ENCODE data around the gene PAPOLB. TPM values are rescaled to one million over a fixed set of nuclear protein-coding genes. Genes with fewer than 3 reads are reported as not detected.

PAPOLB gene
- total RNA-seq, 2 donors from 2014 or later = not detected

GRCh38 chr7:4835398-4836205 is 26.2 kb downstream of the PAPOLB start:
- no peaks in the 10 kb centered on the region for H3K9me3 Mint-ChIP-seq
- ATAC-seq (no peak), DNase-seq (ENCODE audit: low spot score in 2 of 2) (no peak)
- no peaks in the 10 kb centered on the region for H3K36me3 Mint-ChIP-seq
- H3K27ac Mint-ChIP-seq = no peak overlapping the region

DNA sequence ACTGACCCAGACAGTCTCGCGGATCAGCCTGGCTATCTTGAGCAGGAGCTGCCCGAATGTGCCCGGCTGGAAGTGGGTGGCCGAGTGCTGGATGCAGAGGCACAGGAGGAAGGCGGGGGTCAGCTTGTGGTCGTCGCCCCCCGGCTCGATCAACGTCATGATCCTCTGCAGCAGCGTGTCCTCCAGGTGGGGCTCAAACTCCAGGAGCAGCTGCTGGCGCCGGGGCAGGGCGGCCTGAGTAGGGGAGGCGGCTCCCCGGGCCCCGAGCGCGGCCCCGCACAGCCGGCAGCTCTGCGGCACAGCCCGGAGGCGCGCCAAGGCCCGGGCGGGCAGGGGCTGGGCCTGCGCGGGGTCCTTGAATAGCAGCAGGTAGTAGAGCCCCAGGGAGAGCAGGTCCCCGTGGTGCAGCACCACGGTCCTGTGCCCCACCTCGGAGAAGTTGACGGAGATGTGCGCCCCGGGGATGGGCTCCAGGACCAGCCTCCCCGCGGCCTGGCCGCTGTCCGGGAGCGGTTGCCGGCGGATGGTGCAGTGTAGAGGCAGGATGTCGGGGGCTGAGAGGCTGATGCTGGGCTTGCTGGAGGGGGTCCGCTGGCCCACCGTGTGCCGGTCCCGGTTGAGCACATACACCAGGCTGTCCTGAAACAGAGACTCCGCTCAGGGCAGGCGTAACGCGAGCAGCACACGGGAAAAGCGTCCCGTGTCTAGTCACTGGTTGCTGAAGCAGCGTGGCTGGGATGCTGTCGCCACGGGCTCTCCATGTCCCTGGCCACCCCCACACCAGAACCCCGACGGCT is 27.0 kb downstream of the PAPOLB start:
- no peak for DNase-seq (ENCODE audit: low spot score in 2 of 2)
- Mint-ChIP-seq H3K9me3 (no peaks in the 10 kb centered on the region), H3K36me3 (no peaks in the 10 kb centered on the region), H3K27ac (no peak overlapping the region)
- no peak for ATAC-seq

DNA sequence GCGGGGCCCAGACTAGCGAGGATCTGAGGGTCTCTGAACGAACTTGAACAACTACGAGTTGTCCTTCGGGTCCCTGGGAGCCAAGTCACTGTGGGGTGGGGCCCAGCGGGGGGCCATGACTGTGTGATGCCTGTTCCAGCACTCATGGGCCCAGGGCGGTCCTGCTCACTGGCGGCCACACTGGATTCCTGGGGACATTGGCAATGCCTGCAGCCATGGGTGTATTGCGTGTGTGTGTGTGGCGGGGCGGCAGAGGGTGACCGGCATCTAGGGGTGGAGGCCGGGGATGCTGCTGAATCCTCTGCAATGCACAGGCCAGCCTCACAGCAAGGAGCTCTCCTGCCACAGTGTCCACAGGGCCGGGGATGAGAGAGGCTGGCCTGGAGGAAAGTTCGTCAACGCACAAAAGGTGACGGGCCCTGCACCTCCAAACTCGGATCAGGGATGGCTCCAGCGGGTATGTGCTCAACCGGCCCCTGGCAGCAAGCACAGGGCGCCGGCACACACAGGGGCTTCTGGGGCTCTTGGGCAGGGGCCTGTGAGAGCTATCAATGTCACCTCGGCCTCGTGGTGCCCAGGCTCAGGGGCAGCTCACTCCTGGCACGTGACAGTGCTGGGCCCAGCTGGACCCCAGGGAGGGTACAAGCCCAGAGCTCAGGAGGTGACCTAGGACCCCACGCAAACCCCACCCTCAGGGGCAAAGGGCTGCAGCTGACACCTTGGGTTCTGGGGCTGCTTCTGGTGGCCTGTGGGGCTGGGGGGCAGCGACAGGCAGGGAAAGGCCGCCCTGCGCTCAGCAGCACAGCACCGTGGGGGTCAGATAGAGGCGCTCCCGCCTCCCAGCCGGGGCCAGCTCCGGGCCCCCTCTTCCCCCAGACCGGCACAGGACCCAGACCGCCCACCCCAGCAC is 27.9 kb downstream of the PAPOLB start:
- DNase-seq (ENCODE audit: low spot score in 2 of 2) (no peak), ATAC-seq (no peak)
- Mint-ChIP-seq H3K36me3 (no peaks in the 10 kb centered on the region), H3K9me3 (no peaks in the 10 kb centered on the region), H3K27ac (no peak overlapping the region)

- ATAC-seq (no peak), DNase-seq (ENCODE audit: low spot score in 2 of 2) (no peak)
- no peaks in the 10 kb centered on the region for H3K36me3 Mint-ChIP-seq
- no peak overlapping the region for H3K27ac Mint-ChIP-seq
- no peaks in the 10 kb centered on the region for H3K9me3 Mint-ChIP-seq
Measured at GRCh38 chr7:4833176-4833575, 28.7 kb downstream of the PAPOLB start.

DNA sequence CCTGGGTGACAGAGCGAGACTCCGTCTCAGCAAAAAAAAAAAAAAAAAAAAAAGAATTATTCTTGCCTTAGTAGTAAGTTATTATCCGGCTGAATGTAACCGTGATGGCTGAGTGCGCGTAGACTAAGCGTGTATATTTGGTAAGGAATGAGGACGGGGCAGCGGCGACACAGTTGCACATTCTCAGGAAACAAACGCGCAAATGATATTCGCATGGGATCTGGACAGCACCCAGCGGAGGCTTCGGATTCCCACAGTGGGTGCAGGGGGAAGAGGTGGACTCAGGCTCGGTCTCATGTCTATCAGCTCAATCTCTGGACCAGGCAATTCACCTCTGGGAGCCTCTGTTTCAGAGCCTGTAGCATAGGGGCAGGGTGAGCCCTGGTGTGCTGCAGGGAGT is 29.1 kb downstream of the PAPOLB start:
- ATAC-seq (no peak), DNase-seq (ENCODE audit: low spot score in 2 of 2) (no peak)
- no peak overlapping the region for H3K27ac Mint-ChIP-seq
- H3K9me3 Mint-ChIP-seq = no peaks in the 10 kb centered on the region
- H3K36me3 Mint-ChIP-seq = no peaks in the 10 kb centered on the region

DNA sequence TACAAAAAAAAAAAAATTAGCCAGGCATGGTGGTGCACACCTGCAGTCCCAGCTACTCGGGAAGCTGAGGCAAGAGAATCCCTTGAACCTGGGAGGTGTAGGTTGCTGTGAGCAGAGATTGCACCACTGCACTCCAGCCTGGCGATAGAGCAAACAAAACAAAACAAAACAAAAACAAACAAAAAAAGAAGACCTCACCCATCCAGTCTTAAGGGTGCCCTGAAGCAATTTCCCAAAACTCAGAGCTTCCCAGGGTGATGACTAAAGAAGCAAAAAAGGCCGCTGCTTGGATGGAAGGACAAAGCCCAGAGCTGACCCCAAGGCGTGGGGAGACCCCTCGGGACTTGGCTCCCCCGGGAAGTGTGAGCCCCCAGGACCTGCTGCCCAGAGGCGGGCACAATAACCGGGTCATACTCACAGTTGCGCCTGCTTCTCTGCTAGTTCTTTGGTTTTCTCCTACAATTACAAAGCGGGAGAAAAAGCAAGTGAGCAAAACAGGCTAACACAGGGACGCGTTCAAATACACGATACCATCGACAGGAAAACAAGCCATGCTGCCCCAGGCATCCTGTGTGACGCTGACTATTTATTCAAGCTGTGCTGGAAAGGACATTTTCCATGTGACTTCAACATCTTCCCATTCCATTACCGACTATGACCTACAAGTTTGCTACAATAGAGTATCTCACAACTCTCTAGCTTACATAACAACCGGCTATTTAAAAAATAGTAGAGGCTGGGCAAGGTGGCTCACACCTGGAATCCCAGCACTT is 29.9 kb downstream of the PAPOLB start:
- ATAC-seq (no peak), DNase-seq (ENCODE audit: low spot score in 2 of 2) (no peak)
- Mint-ChIP-seq H3K27ac (no peak overlapping the region), H3K9me3 (no peaks in the 10 kb centered on the region), H3K36me3 (no peaks in the 10 kb centered on the region)

DNA sequence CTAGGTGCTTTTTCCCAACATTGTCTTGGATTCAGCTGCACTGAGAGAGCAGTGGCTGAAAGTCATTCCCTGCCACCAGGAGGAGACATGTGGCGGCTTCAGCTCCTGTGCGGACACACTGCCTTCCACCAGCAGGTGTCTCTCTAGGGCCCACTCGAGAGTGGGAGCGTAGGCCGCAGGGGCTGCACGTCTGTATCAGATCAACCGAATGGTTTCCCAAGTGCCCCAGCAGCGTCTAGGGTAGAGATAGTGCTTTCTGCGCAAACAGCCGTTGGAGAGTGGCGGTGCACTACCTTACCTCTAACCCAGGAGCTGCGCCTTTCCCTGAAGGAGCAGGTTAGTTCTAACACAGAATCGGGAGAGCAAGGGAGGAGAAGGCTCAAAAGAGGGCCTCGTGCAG is 31.7 kb downstream of the PAPOLB start:
- H3K36me3 Mint-ChIP-seq = no peaks in the 10 kb centered on the region
- DNase-seq (ENCODE audit: low spot score in 2 of 2) = peak in 1 of 2 donors; percentile 66
- peak overlapping the region in 1 of 2 donors; percentile 65 for H3K27ac Mint-ChIP-seq
- no peaks in the 10 kb centered on the region for H3K9me3 Mint-ChIP-seq
- ATAC-seq = peak; percentile 61 to 94

- Mint-ChIP-seq H3K36me3 (no peaks in the 10 kb centered on the region), H3K9me3 (no peaks in the 10 kb centered on the region), H3K27ac (no peak overlapping the region)
- DNase-seq (ENCODE audit: low spot score in 2 of 2) (no peak), ATAC-seq (no peak)
Measured at GRCh38 chr7:4828720-4829383, 33.0 kb downstream of the PAPOLB start.

GRCh38 chr7:4825081-4825480 is 36.7 kb downstream of the PAPOLB start:
- ATAC-seq (no peak), DNase-seq (ENCODE audit: low spot score in 2 of 2) (no peak)
- Mint-ChIP-seq H3K27ac (no peak overlapping the region), H3K9me3 (no peaks in the 10 kb centered on the region), H3K36me3 (no peaks in the 10 kb centered on the region)

- DNase-seq (ENCODE audit: low spot score in 2 of 2) (no peak), ATAC-seq (no peak)
- Mint-ChIP-seq H3K9me3 (no peaks in the 10 kb centered on the region), H3K27ac (no peak overlapping the region), H3K36me3 (no peaks in the 10 kb centered on the region)
Measured at GRCh38 chr7:4824120-4824775, 37.6 kb downstream of the PAPOLB start.

GRCh38 chr7:4823441-4824119 is 38.2 kb downstream of the PAPOLB start:
- ATAC-seq = no peak
- Mint-ChIP-seq H3K36me3 (no peaks in the 10 kb centered on the region), H3K9me3 (no peaks in the 10 kb centered on the region), H3K27ac (no peak overlapping the region)
- DNase-seq (ENCODE audit: low spot score in 2 of 2) = no peak

DNA sequence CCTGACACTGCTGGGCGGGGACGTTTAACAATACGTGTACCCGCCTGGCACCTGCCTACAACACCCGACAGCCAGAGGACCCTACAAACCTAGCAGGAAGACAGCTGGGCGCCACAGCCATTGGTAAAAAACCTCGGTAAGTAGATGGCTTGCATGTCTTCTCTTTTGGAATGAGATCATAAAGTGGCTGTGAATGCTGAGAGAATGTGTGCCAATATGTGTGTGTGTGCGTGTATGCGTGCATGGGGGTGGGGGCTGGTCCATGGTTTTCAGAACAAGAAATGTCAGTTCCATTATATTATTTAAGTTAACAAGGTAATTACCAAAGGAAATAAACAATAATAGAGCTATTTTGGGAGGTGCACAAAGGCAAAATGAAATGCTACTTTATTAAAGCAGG is 39.2 kb downstream of the PAPOLB start:
- peak overlapping the region in 1 of 2 donors; percentile 1 for H3K27ac Mint-ChIP-seq
- no peaks in the 10 kb centered on the region for H3K9me3 Mint-ChIP-seq
- ATAC-seq = no peak
- H3K36me3 Mint-ChIP-seq = no peaks in the 10 kb centered on the region
- no peak for DNase-seq (ENCODE audit: low spot score in 2 of 2)

GRCh38 chr7:4820967-4821471 is 40.8 kb downstream of the PAPOLB start:
- no peak overlapping the region for H3K27ac Mint-ChIP-seq
- H3K9me3 Mint-ChIP-seq = no peaks in the 10 kb centered on the region
- DNase-seq (ENCODE audit: low spot score in 2 of 2) (no peak), ATAC-seq (no peak)
- H3K36me3 Mint-ChIP-seq = no peaks in the 10 kb centered on the region

DNA sequence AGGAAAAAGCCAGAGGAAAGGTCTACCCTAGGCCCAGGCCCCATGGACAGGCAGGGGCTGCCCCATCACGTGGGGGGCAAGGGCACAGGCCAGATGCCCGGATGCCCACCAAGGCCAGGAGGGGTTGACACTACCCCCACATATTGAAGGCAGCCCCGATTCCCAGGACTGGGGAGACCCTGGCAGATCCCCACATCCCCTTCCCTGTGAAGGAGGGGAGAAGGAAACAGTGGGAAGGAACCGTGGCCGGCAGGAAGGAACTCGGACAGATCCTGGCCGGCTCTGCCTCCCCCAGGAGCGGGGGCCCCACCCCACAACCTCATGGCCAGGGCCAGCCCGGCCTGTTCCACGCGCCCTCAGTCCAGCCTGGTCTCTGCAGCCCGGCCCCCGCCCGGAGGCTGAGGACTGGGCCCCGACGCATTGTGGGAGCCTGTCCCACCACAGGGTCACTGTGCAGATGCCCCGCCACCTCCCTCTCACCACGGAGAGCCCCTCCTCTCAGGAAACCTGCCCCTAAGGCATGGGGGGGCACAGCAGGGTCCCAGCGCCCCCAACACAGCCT is 41.3 kb downstream of the PAPOLB start:
- Mint-ChIP-seq H3K9me3 (no peaks in the 10 kb centered on the region), H3K27ac (no peak overlapping the region), H3K36me3 (no peaks in the 10 kb centered on the region)
- ATAC-seq (no peak), DNase-seq (ENCODE audit: low spot score in 2 of 2) (no peak)

Measured in activated naive CD4-positive, alpha-beta T cell treated with anti-CD3 and anti-CD28 coated beads, Interleukin-2, amount 50 U/mL, for 72 hours (primary cell).